ENCODE measurements around the gene CATSPERZ. TPM values are rescaled to one million over a fixed set of nuclear protein-coding genes. Genes with fewer than 3 reads are reported as not detected.
"Not testable (repeated sequence)": the region's sequence is repeated elsewhere in the genome, so short reads cannot be mapped to it uniquely, and the experiment has no call there.

CATSPERZ gene
- total and polyA plus RNA-seq, 8 donors = 0.27 to 1.5 (median 0.51) TPM; not detected in 5

GRCh38 chr11:64320556-64320955, 20.4 kb downstream of the CATSPERZ start:
- ATAC-seq (no peak), FAIRE-seq (no peak), DNase-seq (peak in 1 of 6 donors; percentile 13)
- Histone ChIP-seq H3K36me3 (peaks cover 0 to 4% (median 3%) of the 10 kb centered on the region in 3 donors), H3K27me3 (no peaks in the 10 kb centered on the region), H3K4me3 (no peak overlapping the region), H3K4me1 (peaks cover 7 to 10% (median 7%) of the 10 kb centered on the region in 3 donors), H3K9me3 (no peaks in the 10 kb centered on the region), H3K27ac (no peak overlapping the region)
- intact Hi-C loops (cut with DNase I) = no loop called here
- no peak for TF ChIP-seq CTCF (IDR thresholded peaks at IDR 0.05)
- whole genome bisulfite sequencing, 2 donors = 92 to 93% methylated on average over 7 of the region's 7 CpGs

DNA sequence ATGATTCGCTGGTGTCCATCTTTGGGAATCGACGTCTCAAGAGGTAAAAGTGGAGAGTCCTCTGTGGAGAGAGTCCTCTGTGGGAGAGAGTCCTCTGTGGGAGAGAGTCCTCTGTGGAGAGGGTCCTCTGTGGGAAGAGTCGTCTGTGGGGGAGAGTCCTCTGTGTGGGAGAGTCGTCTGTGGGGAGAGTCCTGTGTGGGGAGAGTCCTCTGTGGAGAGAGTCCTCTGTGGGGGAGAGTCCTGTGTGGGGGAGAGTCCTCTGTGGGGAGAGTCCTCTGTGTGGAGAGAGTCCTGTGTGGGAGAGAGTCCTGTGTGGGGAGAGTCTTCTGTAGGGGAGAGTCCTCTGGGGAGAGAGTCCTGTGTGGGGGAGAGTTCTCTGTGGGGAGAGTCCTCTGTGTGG, 20.9 kb downstream of the CATSPERZ start:
- 76 to 81% methylated on average over 5 of the region's 5 CpGs for WGBS, 2 donors
- intact Hi-C loops (cut with DNase I) = no loop called here
- FAIRE-seq (no peak), ATAC-seq (no peak), DNase-seq (peak in 1 of 6 donors; percentile 9)
- Histone ChIP-seq H3K36me3 (peaks cover 0 to under 1% (median 0%) of the 10 kb centered on the region in 3 donors), H3K27me3 (no peaks in the 10 kb centered on the region), H3K4me3 (no peak overlapping the region), H3K27ac (peak overlapping the region; percentile 26 to 57 (median 48)), H3K9me3 (no peaks in the 10 kb centered on the region), H3K4me1 (peaks cover 6 to 10% (median 7%) of the 10 kb centered on the region in 3 donors)
- no peak for TF ChIP-seq CTCF (IDR thresholded peaks at IDR 0.05)

DNA sequence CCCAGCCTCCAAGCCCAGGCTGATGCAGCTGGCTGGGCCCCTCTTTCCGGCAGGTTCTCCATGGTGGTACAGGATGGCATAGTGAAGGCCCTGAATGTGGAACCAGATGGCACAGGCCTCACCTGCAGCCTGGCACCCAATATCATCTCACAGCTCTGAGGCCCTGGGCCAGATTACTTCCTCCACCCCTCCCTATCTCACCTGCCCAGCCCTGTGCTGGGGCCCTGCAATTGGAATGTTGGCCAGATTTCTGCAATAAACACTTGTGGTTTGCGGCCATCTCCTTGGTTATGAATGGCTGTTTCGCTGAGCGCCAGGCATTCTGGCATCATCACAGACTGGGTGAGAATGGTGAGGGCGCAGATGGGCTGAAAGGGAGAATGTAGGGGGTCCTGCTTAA, 21.4 kb downstream of the CATSPERZ start:
- intact Hi-C loops (cut with DNase I) = no loop called here
- no peaks in the 10 kb centered on the region for H3K27me3 ChIP-seq
- H3K4me1 ChIP-seq = peaks cover under 1 to 7% (median 7%) of the 10 kb centered on the region in 3 donors
- TF ChIP-seq CTCF (IDR thresholded peaks at IDR 0.05) = no peak
- ATAC-seq (peak in 2 of 4 donors; percentile 3 to 4), FAIRE-seq (no peak), DNase-seq (peak in 3 of 6 donors; percentile 58 to 63 (median 60))
- H3K9me3 ChIP-seq = no peaks in the 10 kb centered on the region
- peak overlapping the region; percentile 26 to 57 (median 48) for H3K27ac ChIP-seq
- H3K36me3 ChIP-seq = no peaks in the 10 kb centered on the region
- H3K4me3 ChIP-seq = no peak overlapping the region
- WGBS, 2 donors = 57 to 62% methylated on average over 5 of the region's 5 CpGs

DNA sequence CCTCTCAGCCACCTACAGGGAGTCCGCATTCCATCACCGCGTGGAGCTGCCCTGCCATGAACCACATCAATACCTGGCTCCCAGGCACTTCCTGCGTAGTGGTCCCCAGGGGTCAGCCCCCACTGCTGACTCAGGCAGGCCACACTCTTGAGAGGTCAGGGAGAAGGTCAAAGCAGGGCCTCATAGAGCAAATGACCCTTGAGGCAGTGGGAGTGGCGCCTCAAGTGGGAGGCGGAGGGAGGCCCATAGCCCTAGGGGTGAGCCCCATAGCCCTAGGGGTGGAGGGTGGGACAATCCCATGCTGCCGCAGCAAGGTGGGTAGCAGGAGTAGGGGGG, 22.7 kb downstream of the CATSPERZ start:
- Histone ChIP-seq H3K4me3 (no peak overlapping the region), H3K4me1 (peaks cover 0 to 7% (median 6%) of the 10 kb centered on the region in 3 donors), H3K27ac (no peak overlapping the region), H3K27me3 (no peaks in the 10 kb centered on the region), H3K36me3 (no peaks in the 10 kb centered on the region), H3K9me3 (no peaks in the 10 kb centered on the region)
- intact Hi-C loops (cut with DNase I) = no loop called here
- no peak for DNase-seq
- no peak for FAIRE-seq
- no peak for ATAC-seq
- WGBS, 2 donors = 86 to 95% methylated on average over 7 of the region's 7 CpGs
- no peak for TF ChIP-seq CTCF (IDR thresholded peaks at IDR 0.05)

DNA sequence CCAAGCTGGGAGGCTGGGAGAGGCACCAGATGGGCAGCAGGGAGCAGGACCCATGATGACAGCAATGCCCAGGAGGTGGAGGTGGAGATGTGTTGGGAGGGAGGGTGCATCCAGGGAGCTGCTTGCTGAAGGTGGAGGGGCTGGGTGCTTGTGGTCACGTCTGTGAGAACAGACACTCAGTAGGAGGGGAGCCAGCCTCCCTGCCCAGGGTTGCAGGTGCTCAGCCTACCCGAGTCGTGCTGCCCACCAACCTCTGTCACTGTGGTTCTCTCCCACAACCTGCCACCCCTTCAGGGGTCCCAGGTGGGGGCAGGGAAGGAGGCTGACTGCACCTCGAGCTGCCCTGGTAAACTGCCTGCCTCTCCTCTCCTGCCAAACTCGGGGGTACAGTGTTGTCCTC, 23.2 kb downstream of the CATSPERZ start:
- intact Hi-C loops (cut with DNase I) = no loop called here
- Histone ChIP-seq H3K9me3 (no peaks in the 10 kb centered on the region), H3K36me3 (no peaks in the 10 kb centered on the region), H3K4me1 (peaks cover 0 to 7% (median 6%) of the 10 kb centered on the region in 3 donors), H3K4me3 (no peak overlapping the region), H3K27ac (no peak overlapping the region), H3K27me3 (no peaks in the 10 kb centered on the region)
- 68 to 82% methylated on average over 5 of the region's 5 CpGs for WGBS, 2 donors
- DNase-seq (no peak), ATAC-seq (no peak), FAIRE-seq (no peak)
- TF ChIP-seq CTCF (IDR thresholded peaks at IDR 0.05) = no peak

DNA sequence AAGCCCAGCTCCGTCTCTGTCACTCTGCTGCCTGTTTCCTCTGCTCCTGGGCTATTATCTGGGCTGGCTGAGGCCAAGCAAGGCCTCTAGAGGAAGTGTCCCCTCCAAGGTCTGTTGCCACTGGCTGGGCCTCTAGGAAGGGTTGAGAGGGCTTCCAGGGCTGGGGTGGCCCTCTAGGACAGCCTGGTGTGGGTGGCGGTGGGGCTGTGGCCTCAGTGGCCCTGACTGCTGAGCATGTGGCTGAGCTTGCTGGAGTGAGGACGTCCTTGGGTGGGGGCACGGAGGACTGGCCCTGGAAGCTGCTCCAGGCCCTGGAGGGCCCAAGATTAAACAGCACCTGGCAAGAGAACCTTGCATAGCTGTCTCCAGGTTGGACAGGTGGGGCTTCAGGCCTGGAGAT, 23.8 kb downstream of the CATSPERZ start:
- WGBS, 2 donors = 75 to 84% methylated on average over 3 to 4 of the region's 4 CpGs

More for the DNA sequence above, 23.8 kb downstream of the CATSPERZ start:
- H3K4me3 ChIP-seq; H3K4me1 ChIP-seq; DNase-seq; H3K9me3 ChIP-seq; H3K27ac ChIP-seq; intact Hi-C loops (cut with DNase I); H3K36me3 ChIP-seq; FAIRE-seq; H3K27me3 ChIP-seq; ATAC-seq: not testable (repeated sequence)

Data from pancreas (tissue), 10 donors.